RWPE2 (cell line): Measurements from ENCODE around the gene RNF138.
"Not testable (repeated sequence)": the region's sequence is repeated elsewhere in the genome, so short reads cannot be mapped to it uniquely, and the experiment has no call there.

ENCODE experiments used
- ATAC-seq: fragments of 200-7000 bp; cut with Tn5 transposase; 3 replicates; pipeline ENCODE4 v1.9.1; 2021; ENCODE audit warnings: low read depth
- DNase-seq: peaks from one replicate; pipeline ENCODE4 v3.0.0-alpha.2; 2020; ENCODE audit warnings: low spot score
- H3K27ac ChIP-seq: fragments of 450-650 bp; 2 replicates; pipeline ENCODE4 v1.5.1; 2017; ENCODE audit warnings: mild to moderate bottlenecking; ENCODE audit not compliant: poor library complexity, severe bottlenecking
- H3K27me3 ChIP-seq: fragments of 250-450 bp; sonication (Bioruptor Pico); 2 replicates; pipeline ENCODE4 v1.5.1; 2021; ENCODE audit warnings: mild to moderate bottlenecking, moderate library complexity; ENCODE audit not compliant: insufficient read depth, poor library complexity, severe bottlenecking
- H3K36me3 ChIP-seq: fragments of 250-450 bp; sonication (Bioruptor Pico); 2 replicates; pipeline ENCODE4 v1.5.1; 2020; ENCODE audit warnings: low read depth, mild to moderate bottlenecking, moderate library complexity
- H3K4me1 ChIP-seq: fragments of 250-450 bp; sonication (Bioruptor Pico); 2 replicates; pipeline ENCODE4 v1.5.1; 2021; ENCODE audit warnings: mild to moderate bottlenecking, moderate library complexity; ENCODE audit not compliant: insufficient read depth, poor library complexity, severe bottlenecking
- H3K4me3 ChIP-seq: fragments of 250-450 bp; sonication (Bioruptor Pico); 2 replicates; pipeline ENCODE4 v1.5.1; 2021; ENCODE audit warnings: mild to moderate bottlenecking, moderate library complexity; ENCODE audit not compliant: severe bottlenecking
- H3K9me3 ChIP-seq: fragments of 250-450 bp; sonication (Bioruptor Pico); 2 replicates; pipeline ENCODE4 v1.5.1; 2021; ENCODE audit warnings: mild to moderate bottlenecking, moderate library complexity; ENCODE audit not compliant: severe bottlenecking
- CTCF ChIP-seq: fragments of 450-650 bp; IDR thresholded peaks from one replicate; pipeline ENCODE4 v1.5.1; 2017; ENCODE audit warnings: mild to moderate bottlenecking, moderate library complexity; ENCODE audit not compliant: poor library complexity, severe bottlenecking

Gene RNF138

GRCh38 chr18:32160547-32160946 is 68.9 kb downstream of the RNF138 start:
- Histone ChIP-seq H3K4me1 (no peaks in the 10 kb centered on the region), H3K27ac (no peak overlapping the region), H3K36me3 (no peaks in the 10 kb centered on the region), H3K4me3 (no peak overlapping the region), H3K27me3 (no peaks in the 10 kb centered on the region), H3K9me3 (no peaks in the 10 kb centered on the region)
- DNase-seq (no peak), ATAC-seq (peak; percentile 64)
- TF ChIP-seq CTCF: no peak

- no peaks in the 10 kb centered on the region for H3K4me1 ChIP-seq
- no peak for TF ChIP-seq CTCF
- H3K36me3 ChIP-seq: no peaks in the 10 kb centered on the region
- peak; percentile 46; the same call in 2 of the 3 replicates for ATAC-seq
- DNase-seq: no peak
- H3K9me3 ChIP-seq: no peaks in the 10 kb centered on the region
- H3K27me3 ChIP-seq: no peaks in the 10 kb centered on the region
- no peak overlapping the region for H3K4me3 ChIP-seq
- no peak overlapping the region for H3K27ac ChIP-seq
Observed at GRCh38 chr18:32167980-32168730, 76.5 kb downstream of the RNF138 start.

DNA sequence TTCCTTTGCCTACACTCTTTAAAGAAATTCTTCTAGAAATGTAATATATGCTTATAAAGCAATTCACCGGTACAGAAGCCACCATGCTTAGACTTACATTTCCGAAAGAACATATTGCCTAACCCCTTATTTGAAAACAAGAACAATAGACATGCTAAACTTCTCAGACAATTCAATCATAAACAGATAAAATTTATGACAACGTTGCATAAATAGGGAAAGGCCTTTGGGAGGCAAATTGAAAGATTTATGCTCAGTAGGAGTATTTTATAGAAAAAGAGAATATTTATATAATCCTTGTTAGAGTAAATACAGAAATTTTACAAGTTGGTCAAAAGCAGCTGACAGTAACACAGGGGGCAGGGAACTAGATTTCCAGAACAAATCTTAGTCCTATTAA is 82.0 kb downstream of the RNF138 start:
- no peak for TF ChIP-seq CTCF
- Histone ChIP-seq H3K4me1 (no peaks in the 10 kb centered on the region), H3K36me3 (no peaks in the 10 kb centered on the region), H3K27ac (no peak overlapping the region), H3K27me3 (no peaks in the 10 kb centered on the region), H3K4me3 (no peak overlapping the region), H3K9me3 (no peaks in the 10 kb centered on the region)
- no peak for DNase-seq
- no peak for ATAC-seq

DNA sequence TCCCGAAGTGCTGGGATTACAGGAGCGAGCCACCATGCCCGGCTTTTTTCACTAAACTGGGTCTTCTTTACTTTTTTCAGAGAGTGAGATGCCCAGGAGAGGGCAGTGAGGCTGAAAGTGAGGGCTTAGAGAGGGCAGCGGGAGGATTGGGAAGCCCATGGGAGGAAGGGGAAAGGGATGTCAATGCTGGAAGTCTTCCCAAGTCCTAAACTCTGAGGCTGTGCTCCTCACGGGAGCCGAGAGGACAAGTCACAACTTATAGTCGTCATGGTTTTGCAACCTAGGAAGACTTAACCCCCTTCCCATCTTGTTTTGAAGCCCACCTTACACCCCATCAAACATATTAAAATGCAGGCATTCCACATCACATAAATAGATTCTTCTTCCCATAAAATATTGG is 83.0 kb downstream of the RNF138 start:
- DNase-seq (no peak), ATAC-seq (no peak)
- no peak for TF ChIP-seq CTCF
- H3K4me3 ChIP-seq: no peak overlapping the region
- H3K27ac ChIP-seq: no peak overlapping the region
- no peaks in the 10 kb centered on the region for H3K9me3 ChIP-seq
- H3K4me1 ChIP-seq: no peaks in the 10 kb centered on the region
- no peaks in the 10 kb centered on the region for H3K27me3 ChIP-seq
- no peaks in the 10 kb centered on the region for H3K36me3 ChIP-seq

DNA sequence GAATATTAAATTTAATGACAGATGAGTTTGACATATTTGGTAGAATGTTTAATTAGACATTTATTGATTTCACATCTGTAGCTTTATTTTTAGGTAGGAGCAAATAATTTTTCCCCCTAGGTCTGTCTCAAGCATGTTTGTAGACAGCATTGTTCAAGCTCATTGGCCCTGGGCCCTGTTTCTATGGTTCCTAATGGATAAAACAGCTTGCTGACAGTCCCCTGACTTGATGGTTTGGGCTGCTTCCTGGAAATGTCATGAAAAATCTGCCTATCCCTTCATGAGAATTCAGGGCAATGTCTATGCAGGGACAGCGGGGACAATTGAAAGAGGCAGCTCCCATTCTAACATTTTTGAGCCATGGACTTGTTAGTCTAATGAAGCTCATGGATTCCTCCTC is 83.6 kb downstream of the RNF138 start:
- H3K4me1 ChIP-seq: no peaks in the 10 kb centered on the region
- no peak for ATAC-seq
- H3K36me3 ChIP-seq: no peaks in the 10 kb centered on the region
- no peak overlapping the region for H3K27ac ChIP-seq
- no peak for TF ChIP-seq CTCF
- no peaks in the 10 kb centered on the region for H3K27me3 ChIP-seq
- H3K4me3 ChIP-seq: no peak overlapping the region
- DNase-seq: no peak
- no peaks in the 10 kb centered on the region for H3K9me3 ChIP-seq

- H3K27ac ChIP-seq, H3K4me3 ChIP-seq, H3K9me3 ChIP-seq, H3K36me3 ChIP-seq, H3K27me3 ChIP-seq, ATAC-seq, DNase-seq, H3K4me1 ChIP-seq: not testable (repeated sequence)
Observed at GRCh38 chr18:32176745-32177144, 85.1 kb downstream of the RNF138 start.
